GM12892 (cell line): ENCODE measurements around the gene COLEC12.
"Not testable (repeated sequence)": the region's sequence is repeated elsewhere in the genome, so short reads cannot be mapped to it uniquely, and the experiment has no call there.

Source experiments
- DNase-seq: peaks from one replicate; pipeline ENCODE4 v3.0.0; 2011; ENCODE audit not compliant: insufficient read length
- FAIRE-seq: peaks from 2 replicates; lab custom pipeline; 2011; peaks lifted over from hg19 to GRCh38; lab: Jason Lieb, UNC
- POLR2A ChIP-seq: IDR thresholded peaks from 2 replicates; pipeline ENCODE4 v1.6.1; 2011; ENCODE audit warnings: low read depth, low read length, control low read depth
- POLR2AphosphoS5 ChIP-seq: IDR thresholded peaks from 2 replicates; pipeline ENCODE4 v1.6.1; 2011; ENCODE audit warnings: low read depth, low read length, control low read depth
- TAF1 ChIP-seq: IDR thresholded peaks from 2 replicates; pipeline ENCODE4 v1.6.1; 2011; ENCODE audit warnings: low read depth, mild to moderate bottlenecking, control low read depth, low read length, borderline replicate concordance

Gene COLEC12

DNA sequence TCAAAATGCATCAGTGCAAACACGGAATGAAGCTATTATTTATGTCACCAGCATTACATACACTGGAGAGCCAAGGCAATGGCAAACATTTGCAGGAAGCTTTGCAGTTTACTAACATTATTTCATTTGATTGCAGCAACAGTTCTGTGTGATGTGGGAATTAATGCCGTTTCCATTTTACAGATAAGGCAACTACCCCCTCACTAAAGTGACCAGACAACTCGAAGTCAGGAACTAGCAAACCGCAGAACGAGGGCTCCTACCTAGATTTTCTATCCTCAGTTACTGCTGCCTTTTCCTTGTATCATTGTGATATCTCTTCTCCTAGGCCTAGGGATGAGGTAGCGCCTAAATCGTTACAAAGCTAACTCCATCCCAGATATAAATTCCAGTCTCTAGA is 85.5 kb downstream of the COLEC12 start:
- TF ChIP-seq POLR2AphosphoS5 (no peak), TAF1 (no peak), POLR2A (no peak)
- no peak for DNase-seq
- no peak for FAIRE-seq

DNA sequence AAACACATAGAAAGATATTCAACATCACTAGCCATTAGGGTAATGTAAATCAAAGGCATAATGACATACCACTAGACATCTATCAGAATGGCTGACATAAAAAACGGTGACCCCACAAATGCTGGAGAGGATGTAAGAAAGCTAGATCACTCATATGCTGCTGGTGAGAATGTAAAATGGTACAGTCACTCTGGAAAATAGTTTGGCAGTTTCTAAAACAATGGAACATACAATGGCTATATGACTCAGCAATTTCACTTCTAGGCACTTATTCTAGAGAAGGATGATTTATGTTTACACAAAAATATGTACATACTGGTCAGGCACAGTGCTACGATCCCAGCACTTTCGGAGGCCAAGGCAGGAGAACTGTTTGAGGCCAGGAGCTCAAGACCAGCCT is 87.3 kb downstream of the COLEC12 start:
- FAIRE-seq (no peak), DNase-seq (no peak)
- TF ChIP-seq POLR2A (no peak), POLR2AphosphoS5 (no peak), TAF1 (no peak)

DNA sequence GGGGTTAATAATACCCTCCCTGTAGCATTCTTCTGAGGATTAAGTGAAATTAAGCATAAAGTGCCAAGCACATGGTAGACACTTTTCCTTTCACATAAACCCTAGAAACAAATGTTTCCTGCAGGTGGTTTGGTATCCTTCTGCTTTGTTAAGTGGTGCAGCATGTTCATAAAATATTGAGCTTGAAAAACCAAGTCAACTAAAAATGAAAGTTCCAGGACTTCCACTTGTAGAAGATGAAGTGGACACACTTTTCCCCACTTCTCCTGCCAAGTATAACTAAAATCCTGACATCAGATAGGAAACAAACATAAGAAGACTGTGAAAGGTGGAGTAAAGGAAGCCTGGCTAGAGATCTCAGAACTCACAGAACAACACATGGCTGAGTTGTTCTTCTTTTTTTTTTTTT is 90.5 kb downstream of the COLEC12 start:
- no peak for DNase-seq
- no peak for TF ChIP-seq POLR2A
- no peak for TF ChIP-seq TAF1
- no peak for TF ChIP-seq POLR2AphosphoS5
- no peak for FAIRE-seq

DNA sequence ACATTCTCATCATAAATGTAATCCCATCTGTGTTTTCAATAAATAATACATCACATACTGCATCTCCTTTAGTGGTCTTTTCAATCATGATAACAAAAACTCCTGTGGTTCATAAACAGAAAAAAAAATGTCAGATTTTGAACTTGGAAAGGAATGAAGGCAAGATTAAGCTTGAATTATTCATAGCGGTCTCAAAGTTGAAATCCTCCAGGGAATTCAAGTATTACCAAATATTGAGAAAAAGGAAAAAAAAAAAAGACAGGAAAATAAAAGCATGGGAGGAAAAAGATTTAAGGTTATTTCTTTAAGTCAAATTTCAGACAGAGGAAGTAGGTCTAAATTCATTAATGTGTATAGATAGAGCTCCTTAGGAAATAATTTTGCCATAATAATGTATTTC is 92.1 kb downstream of the COLEC12 start:
- TF ChIP-seq POLR2AphosphoS5 (no peak), TAF1 (no peak)
- no peak for FAIRE-seq
- DNase-seq: no peak

DNA sequence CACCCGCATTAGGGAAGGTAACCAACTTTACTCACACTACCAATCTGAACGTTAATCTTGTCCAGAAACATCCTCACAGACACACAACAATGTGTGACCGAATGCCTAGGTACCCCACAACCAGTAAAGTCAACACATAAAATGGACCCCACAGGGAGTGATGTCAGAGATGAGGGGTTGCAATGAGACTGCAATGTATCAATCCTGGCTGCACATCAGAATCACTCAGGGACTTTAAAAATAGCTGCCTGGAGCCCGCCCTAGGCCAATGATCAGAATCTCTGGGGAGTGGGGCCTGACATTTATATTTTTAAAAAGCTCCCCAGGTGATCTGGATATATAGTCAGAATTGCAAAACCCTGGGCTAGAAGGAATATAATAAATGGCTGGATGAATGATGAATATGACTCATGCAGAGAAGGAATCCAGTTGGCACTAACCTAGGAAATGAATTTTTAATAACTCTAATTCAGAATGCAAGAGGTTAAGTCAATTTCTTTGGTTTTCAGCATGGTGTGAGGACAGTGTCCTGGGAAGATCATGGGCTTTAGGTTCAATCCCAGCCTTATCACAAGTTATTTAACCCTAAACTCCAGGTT is 92.8 kb downstream of the COLEC12 start:
- TF ChIP-seq POLR2A (no peak), TAF1 (no peak), POLR2AphosphoS5 (no peak)
- FAIRE-seq (no peak), DNase-seq (no peak)

DNA sequence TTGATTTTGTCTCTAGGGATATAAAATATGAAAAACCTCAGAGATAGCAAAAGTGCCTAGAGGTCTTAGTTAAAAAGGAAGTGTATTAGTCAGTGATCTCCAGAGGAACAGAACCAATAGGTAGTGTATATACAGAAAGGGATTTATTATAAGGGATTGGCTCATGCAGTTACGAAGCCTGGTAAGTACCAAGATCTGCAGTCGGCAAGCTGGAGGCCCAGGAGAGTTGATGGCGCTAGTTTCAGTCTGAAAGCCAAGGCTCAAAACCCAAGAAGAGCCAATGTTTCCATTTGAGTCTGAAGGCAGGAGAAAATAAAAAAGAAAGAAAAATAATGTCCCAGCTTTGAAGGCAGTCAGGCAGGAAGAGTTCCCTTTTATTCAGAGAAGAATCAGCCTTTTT is 93.3 kb downstream of the COLEC12 start:
- DNase-seq (no peak), FAIRE-seq (no peak)
- TF ChIP-seq POLR2AphosphoS5 (no peak), TAF1 (no peak), POLR2A (no peak)

DNA sequence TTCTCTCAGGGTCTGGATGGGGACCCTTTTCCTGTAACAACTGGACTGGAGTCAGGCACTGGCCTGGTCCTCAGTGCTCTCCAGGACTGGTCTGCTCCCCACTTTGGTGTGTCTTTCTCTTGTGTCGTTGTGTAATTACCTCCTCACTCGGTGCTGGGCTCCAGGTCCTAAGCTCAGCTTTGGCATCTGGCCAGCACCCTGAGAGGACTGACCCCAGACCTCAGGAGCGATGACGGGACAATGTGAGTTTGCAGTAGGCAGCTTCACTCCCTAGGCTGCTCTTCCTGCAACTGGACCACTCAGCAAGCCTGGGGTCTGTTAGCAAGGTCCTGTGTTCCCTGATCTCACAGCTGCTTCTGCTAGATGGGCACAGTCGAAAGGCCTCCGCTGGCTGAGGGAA is 93.8 kb downstream of the COLEC12 start:
- TF ChIP-seq TAF1 (no peak), POLR2AphosphoS5 (no peak), POLR2A (no peak)
- no peak for DNase-seq
- FAIRE-seq: no peak

DNA sequence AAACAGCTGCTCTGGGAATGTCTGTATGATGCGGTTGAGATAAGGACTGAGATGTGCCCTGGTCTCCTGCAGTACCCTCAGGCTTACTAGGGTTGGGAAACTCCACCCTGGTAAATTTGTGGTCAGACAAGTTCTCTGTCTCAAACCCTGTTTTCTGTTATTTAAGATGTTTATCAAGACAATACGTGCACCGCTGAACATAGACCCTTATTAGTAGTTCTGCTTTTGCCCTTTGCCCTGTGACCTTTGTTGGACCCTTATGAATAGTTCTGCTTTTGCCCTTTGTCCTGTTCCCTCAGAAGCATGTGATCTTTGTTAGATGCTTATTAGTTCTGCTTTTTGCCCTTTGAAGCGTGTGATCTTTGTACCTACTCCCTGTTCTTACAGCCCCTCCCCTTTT is 95.5 kb downstream of the COLEC12 start:
- FAIRE-seq, DNase-seq: not testable (repeated sequence)

DNA sequence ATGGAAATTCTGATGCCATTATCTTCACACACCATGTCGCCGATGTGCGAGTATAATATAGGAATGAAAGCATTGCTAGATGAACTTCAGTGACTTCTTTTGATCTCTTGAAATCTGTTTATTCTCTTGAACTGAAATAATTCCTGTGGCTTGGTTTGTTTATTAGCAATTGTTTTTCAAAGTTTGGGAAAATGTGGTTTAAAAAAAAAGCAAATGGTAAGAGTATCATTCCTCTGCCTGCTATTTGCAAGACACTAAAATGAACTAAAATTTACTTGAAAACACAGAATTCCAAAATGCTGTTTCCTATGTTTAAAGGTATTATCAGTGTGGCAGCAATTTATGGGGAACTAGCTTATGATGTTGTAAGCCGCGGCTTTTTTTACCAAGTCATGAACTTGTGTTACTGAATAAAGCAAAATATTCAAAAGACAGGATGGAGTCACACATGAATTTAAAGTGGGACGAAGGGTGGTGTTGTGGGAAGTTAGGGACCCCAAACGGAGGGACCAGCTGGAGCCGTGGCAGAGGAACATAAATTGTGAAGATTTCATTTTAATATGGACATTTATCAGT is 96.4 kb downstream of the COLEC12 start:
- no peak for FAIRE-seq
- no peak for DNase-seq
- TF ChIP-seq POLR2A (no peak), POLR2AphosphoS5 (no peak), TAF1 (no peak)

DNA sequence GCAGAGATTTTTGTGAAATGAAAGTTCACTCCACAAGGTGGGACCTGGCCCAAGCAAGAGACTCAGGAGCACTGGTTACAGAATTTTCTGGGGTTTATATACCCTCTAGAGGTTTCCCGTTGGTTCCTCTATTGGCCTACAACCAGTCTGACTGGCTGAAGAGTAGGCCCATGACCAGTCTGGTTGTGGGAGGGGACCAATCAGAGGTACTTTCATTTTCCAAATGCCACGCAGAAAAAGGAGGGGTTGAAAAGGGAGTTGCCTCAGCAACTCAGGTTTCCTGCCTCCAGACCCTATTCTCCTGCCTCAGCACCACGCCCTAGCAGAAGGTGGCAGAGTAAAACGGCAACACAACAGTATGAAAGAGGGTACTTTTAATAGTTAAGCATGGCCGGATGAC is 98.4 kb downstream of the COLEC12 start:
- FAIRE-seq (no peak), DNase-seq (no peak)
- TF ChIP-seq POLR2AphosphoS5: no peak
- TF ChIP-seq TAF1: no peak
- no peak for TF ChIP-seq POLR2A

DNA sequence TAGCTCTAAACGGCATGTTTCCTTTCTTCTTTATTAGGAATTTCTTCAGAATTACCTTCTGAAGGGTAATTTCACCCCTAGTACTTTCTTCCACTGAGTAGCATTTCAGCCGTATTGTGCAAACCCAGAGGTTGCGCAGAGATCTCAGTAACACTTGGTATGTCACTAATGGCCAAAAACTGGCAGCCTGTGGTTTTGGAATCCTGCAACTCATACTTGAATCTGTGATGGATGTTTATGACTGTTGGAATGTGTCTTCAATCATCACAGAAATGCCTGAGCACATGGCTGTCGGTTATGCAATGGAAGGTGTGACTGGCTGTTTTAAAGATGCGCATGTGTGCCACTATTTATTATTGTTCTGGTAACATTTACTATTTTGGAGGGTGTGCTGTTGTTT is 100.0 kb downstream of the COLEC12 start:
- no peak for DNase-seq
- TF ChIP-seq POLR2AphosphoS5: no peak
- TF ChIP-seq TAF1: no peak
- TF ChIP-seq POLR2A: no peak
- FAIRE-seq: no peak

DNA sequence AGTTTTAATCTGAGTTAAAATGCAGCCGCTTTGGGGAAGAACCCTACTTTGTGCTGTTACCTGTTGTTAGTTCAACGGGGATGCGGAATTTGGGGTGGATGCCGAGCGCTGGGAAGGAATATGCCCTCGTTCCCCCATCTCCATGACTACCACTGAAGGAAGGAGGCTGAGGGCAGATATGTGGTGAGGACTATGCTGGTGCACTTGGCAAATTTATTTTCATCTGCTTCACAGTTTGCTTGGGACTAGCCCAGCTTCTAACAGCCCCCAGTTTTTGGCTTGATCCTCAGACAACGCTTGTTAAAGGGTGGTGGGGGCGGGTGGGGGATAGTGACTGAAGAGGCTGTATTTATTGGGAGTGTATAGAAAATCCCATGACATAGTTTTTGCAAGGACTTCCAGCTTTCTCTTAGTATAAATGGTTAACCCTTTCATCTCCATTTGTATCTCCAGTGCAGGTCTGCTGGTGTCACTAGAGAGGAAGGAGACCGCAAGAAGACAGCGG is 100.8 kb downstream of the COLEC12 start:
- DNase-seq (no peak), FAIRE-seq (no peak)
- no peak for TF ChIP-seq POLR2A
- no peak for TF ChIP-seq POLR2AphosphoS5
- no peak for TF ChIP-seq TAF1

DNA sequence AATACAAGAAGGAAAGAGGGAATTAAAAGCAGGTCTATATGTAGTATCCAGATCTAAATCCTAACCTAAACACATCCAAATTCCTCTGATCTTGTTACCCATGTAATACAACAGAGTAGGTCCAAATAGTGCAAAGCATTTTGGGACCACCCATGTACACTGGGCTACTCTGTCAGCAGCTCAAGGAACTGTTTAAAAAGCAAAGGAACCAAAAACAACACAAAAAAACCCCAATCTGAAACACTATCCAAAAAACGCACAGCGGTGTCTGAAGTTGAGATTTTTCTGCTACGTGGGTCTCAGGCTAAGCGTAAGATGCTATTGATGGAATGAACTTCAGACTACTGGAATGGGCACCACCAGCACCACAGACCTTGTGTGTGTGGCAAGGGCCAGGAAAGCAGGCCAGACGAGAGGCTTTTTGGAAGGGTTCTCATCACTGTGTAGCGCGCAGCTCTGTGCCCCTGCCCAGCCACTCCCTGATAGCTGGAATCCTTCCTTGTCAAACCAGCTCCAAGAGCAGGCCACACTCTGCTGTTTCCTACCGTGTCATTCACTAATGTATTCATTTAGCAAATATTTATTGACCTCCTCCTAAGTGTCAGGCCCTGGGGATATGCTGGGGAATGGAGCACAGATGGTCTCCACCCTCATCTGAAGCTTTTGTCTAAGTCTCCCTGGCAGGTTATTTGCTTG is 101.4 kb downstream of the COLEC12 start:
- FAIRE-seq: no peak
- no peak for DNase-seq
- no peak for TF ChIP-seq POLR2AphosphoS5
- TF ChIP-seq POLR2A: no peak
- TF ChIP-seq TAF1: no peak
